Measurements from ENCODE around the gene ZP2.

DNA sequence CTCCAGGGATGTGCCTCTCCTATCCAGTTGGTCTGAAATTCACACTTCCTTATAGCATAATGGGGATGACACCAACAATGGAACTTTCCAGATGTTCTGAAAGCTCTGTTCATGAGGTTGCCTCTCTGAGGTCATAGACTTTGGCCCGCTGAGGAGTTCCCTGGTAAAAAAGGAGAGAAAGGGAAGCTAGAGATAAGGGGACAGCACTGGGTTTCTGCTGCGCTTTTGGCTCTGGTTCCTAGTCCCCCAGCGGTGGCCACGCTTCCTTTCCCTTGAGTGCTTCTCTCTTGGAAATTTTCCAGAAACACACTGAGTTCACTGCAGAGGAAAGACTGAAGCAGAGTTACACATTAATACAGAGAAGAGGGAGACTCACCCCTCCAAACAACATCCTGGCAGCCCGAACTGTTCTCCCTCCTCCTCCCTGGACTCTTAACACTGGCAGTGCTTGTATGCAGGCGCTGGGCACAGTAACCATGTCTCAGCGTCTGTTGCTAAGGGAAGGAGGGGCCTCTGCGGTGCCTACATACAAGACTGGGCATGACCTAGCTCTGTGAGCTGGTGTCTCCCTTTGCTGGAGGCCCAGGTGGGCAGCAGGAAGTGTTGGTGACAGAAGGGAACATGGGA, 60.9 kb downstream of the ZP2 start, which contains the start of gene DNAH3:
- TF ChIP-seq EZH2phosphoT487 (IDR thresholded peaks at IDR 0.05; ENCODE audit: insufficient read depth, low read depth): no peak
- no peak for TF ChIP-seq EZH2 (IDR thresholded peaks at IDR 0.05; ENCODE audit: insufficient read depth, poor library complexity, severe bottlenecking)
